Heart left ventricle (tissue), 13 donors: Measurements from ENCODE around the gene MMP10.

Experiments
- POLR2A ChIP-seq, 2 donors: fragments of 450-650 bp; IDR thresholded peaks; one replicate each; pipeline ENCODE4 v1.6.1; 2017; ENCODE audit warnings: antibody characterized with exemption in 2 of 2, mild to moderate bottlenecking in 2 of 2, moderate library complexity in 2 of 2
- TF ChIP-seq, protein P1 (sequence below), 12 donors: fragments of 200-600 bp; sonication (generic) in 4 of 12; IDR thresholded peaks; one replicate each; pipeline versions ENCODE4 v1.5.0 to v1.8.0; 2018 to 2022; ENCODE audit warnings: antibody characterized with exemption in 12 of 12, mild to moderate bottlenecking in 5 of 12
- donor health status: ischemic (EF 13 %, LVEDD 7.1; RV severe dilation, severe dysfunction).
- donor health status: DM: no; HTN: yes; CAD: no.
- donor health status: DM: no; HTN: no; CAD: no.
- donor health status: ischemic (EF 25% LVEDD 6.9; RV normal size, moderate dysfunction).
- donor health status: ischemic (EF 25% LVEDD 5.7; RV mildly dilated, moderate dysfunction).
- donor health status: ischemic (EF 35%, LVEDD 5.7; RV mildly dilated, moderate dysfunction).
- donor health status: nonischemic (EF 11% LVEDD 7.7; RV severe dilation, severe dysfunction).
- donor health status: DM: yes; HTN: yes; CAD: no.
- donor health status: PGD.
- donor health status: ischemic (EF 29% LVEDD 5.4; RV normal size, mild dysfunction).
- donor health status: nonischemic (EF 23%, LVEDD 6.1; RV moderate dilation, normal function).

DNA sequence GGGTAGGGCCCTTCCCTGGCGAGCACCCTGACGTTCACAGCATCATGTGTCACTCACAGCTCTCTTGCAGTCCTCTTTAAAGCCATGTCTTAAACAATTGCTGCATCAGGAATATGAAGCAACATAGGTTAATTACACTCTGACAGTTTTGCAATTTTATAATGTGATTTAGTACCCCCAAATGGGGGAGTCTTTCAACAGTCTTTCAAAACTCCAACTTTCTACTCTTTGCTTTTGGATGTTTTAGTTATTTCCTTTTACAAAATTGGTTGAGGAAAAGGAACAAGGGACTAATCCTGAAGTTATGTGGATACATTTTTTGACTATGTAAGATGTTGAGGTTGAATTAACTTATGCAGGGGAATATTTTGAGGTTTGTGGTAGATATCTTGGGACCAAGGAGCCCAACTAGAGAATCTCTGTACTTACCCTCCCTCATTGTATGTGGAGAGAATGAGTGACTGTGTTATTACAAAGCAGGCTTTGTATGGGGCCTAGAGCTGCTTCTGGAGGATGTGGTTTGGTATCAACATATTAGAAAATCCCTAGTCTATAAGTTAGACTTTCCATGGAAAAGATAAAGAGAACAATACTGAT lies 55.4 kb downstream of the MMP10 start, which contains the start of gene MMP8:
- TF ChIP-seq, protein P1, sequence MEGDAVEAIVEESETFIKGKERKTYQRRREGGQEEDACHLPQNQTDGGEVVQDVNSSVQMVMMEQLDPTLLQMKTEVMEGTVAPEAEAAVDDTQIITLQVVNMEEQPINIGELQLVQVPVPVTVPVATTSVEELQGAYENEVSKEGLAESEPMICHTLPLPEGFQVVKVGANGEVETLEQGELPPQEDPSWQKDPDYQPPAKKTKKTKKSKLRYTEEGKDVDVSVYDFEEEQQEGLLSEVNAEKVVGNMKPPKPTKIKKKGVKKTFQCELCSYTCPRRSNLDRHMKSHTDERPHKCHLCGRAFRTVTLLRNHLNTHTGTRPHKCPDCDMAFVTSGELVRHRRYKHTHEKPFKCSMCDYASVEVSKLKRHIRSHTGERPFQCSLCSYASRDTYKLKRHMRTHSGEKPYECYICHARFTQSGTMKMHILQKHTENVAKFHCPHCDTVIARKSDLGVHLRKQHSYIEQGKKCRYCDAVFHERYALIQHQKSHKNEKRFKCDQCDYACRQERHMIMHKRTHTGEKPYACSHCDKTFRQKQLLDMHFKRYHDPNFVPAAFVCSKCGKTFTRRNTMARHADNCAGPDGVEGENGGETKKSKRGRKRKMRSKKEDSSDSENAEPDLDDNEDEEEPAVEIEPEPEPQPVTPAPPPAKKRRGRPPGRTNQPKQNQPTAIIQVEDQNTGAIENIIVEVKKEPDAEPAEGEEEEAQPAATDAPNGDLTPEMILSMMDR (IDR thresholded peaks at IDR 0.05), result no peak
- no peak for TF ChIP-seq POLR2A (IDR thresholded peaks at IDR 0.05)
